NCI-H2029 (cell line): ENCODE measurements around the gene IL17REL.

Experiments used
- DNase-seq: peaks from one replicate; lab custom pipeline; 2025; lab: John Stamatoyannopoulos, UW

IL17REL gene

DNA sequence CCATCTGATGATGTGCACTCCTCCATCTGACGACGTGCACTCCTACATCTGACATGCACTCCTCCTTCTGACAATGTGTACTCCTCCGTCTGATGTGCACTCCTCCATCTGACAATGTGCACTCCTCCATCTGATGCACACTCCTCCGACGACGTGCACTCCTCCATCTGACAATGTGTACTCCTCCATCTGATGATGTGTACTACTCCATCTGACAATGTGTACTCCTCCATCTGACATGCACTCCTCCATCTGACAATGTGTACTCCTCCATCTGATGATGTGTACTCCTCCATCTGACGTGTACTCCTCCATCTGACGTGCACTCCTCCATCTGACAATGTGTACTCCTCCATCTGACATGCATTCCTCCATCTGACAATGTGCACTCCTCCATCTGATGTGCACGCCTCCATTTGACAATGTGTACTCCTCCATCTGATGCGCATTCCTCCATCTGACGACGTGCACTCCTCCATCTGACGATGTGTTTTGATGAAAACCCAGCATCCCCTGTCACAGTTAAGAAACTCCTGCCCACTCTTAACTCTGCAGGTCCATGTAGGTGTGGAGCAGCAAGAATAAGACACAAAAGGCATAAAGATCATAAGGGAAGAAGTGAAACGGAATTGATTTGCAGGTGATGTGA, 9.7 kb upstream of the IL17REL start:
- DNase-seq, result no peak

DNA sequence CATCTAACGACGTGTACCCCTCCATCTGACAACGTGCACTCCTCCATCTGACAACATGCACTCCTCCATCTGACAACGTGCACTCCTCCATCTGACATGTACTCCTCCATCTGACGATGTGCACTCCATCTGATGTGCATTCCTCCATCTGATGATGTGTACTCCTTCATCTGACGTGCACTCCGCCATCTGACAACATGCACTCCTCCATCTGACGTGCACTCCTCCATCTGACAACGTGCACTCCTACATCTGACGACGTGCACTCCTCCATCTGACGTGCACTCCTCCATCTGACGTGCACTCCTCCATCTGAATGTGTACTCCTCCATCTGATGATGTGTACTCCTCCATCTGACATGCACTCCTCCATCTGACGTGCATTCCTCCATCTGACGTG, 8.0 kb upstream of the IL17REL start:
- no peak for DNase-seq

DNA sequence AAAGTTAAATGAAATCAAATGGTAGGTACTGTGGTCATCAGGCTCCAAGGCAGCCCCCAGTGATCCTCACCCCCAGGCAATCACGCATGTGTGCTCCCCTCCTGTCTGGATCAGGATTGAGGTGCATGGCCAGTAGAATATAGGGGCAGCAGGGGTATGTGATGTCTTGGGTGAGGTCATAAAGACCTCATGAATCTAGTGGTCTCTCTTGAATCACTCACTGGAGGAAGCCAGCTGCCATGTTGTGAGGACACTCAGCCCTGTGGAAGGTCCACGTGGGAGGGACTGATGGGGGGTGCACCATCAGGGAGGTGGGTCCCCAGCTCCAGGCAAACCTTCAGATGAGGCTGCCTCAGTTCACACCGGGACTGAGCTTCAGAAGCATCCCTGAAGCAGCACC, 6.8 kb upstream of the IL17REL start:
- no peak for DNase-seq

DNA sequence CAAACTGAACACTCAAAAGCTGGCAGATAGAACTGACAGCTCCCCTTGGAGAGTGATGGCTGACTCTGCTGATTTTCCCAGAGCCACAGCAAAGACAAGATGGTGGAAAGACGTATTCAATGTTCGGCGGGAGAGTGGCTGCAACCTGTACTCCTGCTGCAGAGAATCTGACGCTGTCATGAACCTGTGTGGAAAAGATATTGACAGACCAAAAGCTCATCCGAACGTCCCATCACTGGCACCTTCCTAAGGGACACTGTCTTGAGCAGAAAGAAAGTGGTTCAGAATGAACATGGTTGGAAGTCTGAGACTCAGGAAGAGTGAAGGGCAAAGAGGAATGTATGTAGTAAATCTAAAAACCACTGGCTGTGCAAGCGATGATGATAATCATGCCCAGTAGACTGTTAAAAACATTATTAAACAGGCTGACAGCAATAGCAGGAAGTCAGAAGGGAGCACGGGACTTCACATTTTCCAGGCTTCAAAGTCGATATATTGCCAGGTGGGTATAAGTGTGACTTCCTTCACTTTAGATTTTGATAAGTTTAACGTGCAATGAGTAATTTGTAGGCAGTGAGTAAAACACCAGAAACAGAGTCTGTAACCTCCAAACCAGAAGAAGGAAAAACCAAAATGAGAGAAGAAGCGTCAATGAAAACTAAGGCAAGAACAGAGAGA, 6.2 kb upstream of the IL17REL start:
- DNase-seq, result no peak

DNA sequence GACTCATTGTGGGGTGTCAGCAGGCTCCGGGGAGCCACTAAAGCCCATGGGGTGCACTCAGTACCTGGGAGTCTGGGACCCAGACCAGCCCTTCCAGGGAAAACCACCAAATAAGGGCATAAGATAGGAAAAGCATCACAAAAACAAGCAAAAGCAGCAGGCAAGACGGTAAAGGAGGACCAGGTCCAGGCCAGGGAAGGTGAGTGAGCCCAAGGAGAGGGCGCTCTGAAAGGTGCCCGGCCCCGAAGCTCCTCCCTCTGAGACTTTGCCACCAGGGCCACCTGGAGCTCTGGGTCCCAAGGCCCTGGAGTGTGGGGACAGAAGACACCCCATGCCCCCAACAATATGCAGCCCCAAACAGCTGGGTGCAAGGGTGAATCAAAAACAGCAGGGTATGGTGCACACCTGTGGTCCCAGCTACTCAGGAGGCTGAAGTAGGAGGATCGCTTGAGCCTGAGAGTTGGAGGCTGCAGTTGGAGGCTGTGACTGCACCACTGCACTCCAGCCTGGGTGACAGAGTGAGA, 5.2 kb upstream of the IL17REL start:
- no peak for DNase-seq

DNA sequence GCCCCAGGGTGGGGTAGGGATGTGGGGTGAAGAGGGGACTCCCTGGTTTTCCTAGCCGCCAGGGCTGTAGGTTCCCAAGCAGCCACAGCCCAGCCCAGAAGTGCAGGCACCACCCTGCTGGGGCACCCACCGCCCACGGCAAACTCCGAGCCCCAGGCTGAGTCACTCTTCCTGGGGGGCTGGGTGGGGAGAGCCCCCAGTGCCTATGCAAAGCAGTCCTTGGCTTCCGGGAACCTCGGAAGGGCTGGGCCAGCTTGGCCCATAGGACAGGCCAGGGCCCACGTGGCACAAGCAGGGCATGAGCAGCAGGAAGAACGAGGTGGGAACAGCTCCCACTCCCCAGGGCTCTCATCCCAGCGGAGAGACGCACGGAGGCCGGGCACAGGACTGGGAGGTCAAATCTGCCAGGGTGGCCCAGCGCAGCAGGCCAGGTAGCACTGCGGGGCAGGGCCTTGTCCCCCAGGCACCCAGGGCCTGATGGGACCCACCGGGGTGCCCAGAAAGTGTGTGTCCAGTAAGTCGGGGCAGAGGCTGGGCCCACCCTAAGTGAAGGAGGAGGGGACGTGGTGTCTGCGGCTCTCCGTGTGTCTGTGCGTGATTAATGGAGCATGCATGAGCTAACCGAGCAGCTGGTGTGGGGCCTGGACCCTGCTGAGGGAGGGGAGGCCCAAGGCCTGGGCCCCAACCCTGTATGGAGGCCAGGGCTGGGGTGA, 4.6 kb upstream of the IL17REL start:
- DNase-seq, result no peak

DNA sequence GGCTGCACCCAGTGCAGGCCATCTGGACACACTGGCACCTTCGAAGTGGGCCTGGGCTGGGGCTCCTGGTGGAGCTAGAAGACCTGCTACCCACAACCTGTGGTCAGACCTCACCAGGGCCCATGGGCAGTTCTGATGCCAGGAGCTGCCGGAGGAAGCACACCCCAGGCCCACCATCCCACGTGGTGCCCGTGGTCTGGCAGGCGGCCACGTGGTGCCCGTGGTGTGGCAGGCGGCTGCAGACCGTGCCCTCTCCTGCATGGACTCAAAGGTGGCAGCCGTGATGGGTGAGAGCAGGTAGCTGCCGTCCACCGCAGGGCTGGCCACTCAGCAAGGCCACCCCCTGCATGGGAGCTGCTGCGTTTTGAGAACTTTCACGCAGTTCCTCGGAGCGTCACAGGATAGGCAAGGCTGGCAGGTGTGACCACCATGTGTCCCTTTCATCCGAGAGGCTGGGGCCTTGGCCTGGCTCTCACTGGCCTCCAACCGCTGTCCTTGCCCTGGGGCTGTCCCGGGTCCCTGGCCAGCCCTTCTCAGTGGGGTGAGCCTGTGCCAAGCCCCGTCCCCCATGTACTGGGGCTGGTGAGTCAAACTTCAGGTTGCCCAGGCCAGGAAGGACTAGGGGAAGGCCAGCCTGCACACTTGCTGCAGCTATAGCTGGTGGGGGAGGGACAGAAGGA, 3.9 kb upstream of the IL17REL start:
- no peak for DNase-seq

DNA sequence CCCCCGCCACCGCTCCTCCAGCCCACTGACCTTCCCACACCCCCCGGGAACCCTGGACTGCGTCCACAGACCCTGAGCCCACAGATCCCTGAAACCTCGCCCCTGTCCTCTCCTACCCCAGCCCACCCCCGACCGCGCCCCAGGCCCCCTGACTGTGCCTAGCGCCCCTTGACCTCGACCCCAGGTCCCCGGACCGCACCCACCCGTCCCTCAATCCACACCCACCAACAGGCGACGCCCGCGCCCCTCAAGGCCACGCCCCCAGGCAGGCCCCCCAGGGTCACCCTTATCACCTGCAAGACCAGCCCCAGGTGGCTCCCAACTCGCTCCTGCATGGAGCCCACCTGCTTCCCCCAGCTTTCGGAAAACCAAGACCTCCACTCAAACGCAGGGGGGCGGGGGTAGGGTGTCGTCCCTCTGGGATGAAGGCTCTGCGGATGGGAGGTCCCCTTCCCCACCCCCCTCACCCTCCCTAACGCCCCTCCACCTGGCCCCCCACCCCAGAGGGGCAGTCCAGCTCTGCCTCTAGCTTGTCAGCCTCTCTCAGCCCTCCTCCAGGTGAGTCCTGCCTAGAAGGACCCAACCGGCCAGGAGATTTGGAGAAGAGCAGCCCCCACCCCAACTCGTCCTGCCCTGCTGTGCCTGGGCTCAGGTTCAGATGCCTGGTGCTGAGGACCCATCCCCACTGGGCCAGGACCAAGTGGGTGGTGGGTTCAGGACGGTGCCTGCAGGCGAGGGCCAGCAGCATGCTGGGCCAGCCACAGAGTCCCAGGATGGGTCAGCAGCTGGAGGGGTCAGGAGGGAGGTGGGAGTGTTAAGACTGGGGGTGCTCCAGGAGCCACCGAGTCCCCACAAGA, 3.1 kb upstream of the IL17REL start:
- no peak for DNase-seq

DNA sequence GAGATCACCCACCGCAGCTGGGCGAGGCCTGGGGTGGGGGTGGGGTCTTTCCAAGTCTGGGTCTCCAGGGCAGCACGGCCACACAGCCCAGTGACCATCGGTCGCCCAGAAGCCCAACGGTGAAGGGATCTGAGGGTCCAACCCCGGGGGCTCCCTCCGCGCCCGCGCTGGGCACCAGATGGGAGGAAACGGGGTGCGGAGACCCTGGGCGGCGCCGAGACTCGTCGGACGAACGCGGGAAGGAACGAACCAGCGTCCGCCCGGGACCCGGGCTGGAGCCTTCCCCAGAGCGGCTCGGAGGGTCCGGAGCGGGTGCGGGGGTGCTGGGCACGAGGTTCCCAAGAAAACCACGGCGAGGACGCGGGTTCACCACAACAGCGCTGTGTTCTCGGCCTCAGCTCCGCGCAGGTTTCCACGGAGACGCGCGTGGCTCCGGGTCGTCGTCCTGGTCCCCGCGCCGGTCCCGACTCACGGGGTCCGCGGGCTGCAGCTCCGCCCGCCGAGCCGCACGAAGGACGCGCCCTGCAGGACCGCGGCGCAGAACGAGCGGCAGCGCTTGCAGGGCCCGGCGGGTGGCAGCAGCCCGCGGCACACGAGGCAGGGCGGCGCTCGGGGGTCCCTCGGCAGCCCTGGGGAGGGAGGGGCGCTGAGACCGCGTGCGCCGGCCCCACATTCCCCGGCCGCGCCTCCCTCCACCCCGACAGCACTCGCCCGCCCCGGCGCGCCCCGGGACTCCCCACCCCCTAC, 2.3 kb upstream of the IL17REL start:
- no peak for DNase-seq

DNA sequence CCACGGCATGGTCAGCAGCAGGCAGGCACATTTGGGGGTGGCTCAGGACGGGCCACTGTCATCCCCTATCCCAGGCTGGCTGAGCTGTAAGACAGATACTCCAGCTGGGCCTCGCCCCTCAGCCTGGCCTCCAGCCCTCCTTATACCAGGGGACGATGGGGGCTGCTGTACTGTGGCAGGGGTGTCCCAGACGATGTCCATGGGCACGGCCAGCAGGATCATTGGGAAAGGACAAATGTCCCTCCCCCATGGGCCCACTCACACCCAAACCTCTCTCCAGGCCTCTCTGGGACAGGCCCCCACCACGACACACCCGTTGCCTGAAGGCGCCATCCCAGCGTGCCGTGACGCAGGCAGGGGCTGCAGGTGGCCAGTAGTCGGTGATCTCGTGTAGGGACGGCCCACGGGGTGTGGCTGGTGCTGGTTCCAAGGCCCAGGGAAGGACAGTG, 1.5 kb upstream of the IL17REL start:
- no peak for DNase-seq

DNA sequence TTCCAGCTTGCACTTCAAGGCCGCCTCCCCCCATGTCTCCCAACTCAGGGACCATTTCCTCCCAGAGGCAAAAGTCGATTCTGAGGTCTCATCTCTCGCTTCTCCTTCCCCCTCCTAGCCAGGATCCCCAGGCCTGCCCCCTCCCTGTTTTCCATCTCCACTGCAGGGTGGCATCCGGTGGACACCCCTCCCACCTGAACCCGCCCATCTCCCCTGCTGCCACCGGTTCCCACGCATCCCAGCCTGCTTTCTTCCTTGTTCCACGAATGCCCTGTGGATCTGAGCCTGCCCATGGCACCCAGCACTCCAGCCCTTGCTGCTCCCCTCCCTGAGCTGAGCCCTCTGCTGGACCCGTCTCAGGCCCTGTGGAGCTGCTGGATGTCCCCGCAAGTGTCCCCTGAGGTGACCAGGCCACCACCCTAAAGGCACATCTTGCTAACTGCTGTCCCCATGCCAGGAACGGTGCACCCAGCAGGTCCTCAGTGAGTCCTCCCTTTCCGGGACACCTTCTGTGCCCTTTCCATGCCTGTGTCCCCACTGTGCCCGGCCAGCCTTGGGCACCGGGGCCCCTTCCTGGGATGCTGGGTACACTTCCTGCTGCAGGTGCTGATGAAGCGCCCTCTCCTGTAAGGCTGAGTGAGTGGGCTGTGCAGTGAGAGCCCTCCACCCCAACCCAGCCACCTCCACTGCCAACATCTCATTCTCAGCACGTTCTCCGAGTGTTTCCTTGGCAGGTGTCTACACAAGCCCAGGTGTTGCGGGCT, 936 bp downstream of the IL17REL start:
- peak; percentile 54 for DNase-seq

DNA sequence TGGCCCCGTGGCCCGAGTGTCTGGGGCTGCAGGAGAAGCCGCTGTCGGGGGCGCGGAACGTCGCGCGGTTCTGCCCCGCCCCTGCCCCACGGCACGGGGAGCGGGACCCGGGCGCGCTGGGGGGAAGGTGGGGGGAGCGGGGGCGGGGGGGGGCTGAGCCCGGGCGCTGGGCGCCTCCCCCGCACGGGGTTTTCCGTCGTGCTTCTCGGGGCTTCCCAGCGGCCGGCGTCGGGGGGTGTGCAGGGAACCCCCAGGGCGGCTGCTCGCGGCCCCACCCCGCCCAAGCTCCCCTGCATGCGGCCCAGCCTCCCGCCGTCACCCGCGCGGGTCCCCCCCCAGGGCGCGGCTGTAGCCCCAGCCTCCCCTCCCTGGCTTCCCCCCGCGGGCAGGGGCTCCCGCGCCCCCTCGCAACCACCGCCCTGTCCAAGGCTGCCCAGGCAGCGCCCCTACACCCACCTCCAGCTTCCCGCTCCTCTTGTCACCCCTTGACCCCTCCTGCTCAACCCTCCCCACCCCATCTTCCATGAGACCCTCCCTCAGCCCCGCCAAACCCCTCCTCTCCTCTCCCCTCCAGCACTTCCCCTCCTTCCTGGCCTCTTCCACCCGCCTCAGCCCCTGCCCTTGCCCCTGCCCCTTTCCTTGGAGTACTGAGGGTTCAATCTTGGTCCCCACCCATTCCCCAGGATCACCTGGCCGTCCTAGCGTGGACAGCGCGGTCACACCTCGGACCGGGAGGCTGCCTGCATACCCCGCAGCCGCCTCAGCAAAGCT, 1.7 kb downstream of the IL17REL start:
- DNase-seq, result no peak

DNA sequence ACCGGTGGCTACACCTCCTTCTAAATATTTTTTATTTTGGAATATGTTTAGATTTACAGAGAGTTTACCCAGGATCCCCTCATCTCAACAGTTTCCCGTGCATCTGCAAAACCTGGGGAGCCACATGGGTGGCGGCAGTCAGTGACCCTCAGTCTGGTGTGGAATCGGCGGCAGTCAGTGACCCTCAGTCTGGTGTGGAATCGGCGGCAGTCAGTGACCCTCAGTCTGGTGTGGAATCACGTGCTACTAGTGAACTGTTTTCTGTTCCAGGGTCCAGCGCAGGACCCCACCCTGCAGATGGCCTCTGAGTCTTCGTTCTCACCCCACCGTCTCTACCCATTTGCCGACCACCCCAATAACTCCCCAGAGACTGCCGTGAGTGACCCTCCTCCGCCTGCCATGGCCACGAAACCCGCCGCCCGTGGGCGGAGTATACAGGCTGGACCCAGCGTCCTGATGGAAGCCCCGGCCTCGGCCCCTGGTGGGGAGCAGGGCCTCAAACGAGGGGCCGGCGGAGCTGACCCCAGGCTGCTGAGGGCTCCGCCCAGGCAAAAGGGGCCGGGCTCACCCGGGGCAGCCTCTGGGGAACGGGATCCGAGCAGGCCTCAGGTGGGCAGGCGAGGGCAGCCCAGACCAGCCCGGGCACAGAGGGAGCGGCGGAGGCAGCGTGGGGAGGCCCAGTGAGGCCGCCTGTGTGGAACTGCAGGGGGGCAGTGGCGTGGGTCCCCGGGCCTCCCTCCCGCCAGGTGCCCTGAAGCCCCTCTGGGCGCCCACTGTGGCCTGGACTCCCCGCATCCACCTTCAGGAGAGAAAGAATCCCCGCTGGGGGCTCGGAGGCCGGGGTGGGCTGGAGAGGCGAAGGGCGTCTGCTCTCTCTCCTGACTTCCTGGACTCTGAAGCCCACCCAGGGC, 2.5 kb downstream of the IL17REL start:
- no peak for DNase-seq

DNA sequence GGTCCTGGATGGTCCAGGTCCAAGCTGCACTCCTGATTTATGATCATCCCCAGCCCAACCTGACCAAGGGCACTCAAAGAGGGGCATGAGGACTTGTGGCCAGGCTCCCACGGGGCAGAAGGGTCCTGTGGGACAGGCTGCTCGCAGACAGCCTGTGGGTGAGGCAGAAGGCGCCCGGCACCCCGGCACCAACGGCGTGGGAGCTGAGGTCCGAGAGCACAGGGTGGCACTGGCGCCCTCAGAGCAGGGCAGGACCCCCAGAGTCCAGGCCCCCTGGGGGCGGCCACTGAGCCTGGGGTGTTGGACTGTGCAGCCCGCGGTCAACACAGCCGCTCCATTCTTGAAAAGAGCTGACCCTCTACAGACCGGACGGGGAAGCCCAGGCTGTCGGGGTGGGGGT, 3.3 kb downstream of the IL17REL start:
- DNase-seq, result no peak

DNA sequence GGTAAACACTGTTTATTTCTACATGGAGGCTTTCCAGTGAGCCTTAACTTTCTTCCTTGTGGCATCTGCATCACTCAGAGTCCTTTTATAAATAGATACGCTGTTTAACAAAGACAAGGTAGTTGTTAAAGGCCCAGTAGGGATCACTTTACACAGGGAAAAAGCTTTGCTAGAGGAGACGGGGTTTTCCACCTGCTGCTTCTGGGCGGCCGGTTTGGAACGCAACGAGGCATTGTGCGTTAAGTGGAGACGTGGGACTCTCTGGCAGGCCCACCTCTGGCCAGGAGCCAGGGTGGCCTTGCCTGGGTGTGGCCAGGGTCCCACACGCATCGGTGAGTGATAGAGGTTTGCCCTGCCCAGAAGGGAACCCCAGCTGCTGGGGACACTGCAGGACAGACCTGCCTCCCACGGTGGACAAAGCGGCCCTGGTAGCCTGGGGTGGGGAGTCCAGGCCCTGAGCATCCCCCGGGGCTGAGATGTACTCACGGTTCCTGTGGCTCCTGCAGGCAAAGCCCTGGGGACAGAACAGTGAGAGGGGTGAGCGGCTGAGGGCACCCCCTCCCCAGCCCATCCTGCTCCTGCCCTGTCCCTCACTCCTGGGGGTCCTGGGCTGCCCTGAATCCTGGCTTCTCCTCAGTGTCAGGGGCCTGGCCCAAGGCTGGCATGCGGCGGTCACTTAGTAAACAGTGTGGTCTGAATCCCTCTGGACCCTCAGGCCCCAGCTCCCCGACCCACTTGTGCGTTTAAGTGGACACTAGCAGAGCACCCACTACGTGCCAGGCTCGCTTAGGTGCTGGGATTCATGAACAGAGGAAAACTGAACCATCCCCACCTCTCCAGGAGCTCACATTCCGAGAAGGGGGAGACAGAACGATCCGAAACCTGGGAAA, 4.2 kb downstream of the IL17REL start:
- peak; percentile 81 for DNase-seq

DNA sequence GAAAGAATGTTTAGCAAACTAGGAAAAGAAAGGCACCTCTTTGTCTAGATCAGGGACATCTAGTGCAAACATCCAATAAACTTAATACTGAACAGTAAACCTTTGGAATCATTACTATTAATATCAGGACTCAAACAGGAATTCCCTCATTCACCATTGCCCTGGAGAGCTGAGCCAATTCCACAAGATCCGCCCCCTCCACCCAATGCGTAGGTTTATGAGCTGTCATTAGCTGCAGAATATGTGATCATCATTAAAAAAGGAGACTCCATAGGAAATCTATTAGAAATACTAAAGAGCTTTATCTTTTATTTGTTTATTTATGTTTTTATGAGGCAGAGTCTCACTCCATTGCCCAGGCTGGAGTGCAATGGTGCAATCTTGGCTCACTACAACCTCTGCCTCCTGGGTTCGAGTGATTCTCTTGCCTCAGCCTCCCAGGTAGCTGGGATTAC, 5.5 kb downstream of the IL17REL start:
- DNase-seq, result no peak

DNA sequence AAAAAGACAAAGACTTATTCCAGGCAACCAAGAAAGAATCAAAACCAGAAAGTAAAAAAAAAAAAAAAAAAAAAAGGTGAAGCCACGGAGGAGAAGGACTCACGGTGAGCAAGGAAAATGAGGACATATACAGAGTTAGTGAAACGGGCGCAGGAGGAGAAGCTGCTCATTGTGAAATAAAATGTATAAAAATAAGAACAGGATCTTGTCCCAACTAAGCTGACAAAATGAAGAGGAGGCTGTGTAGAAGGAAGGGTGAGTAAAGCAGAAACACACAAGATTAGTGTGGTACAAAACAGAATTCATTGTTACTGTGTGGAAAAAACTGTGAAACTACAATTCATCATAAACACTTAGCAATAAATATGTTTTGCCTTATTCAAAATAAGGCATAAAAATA, 7.6 kb downstream of the IL17REL start:
- no peak for DNase-seq
